GM12874 (cell line): ENCODE results near the gene SMYD3.

Experiments
- TF ChIP-seq, protein P1 (sequence below): IDR thresholded peaks from 2 replicates; pipeline ENCODE4 v1.5.1; 2011; ENCODE audit warnings: low read depth, mild to moderate bottlenecking, control low read depth, low read length, moderate library complexity; ENCODE audit not compliant: insufficient read depth

Gene SMYD3

GRCh38 chr1:246122071-246122470, 385.0 kb downstream of the SMYD3 start:
- TF ChIP-seq, protein P1, sequence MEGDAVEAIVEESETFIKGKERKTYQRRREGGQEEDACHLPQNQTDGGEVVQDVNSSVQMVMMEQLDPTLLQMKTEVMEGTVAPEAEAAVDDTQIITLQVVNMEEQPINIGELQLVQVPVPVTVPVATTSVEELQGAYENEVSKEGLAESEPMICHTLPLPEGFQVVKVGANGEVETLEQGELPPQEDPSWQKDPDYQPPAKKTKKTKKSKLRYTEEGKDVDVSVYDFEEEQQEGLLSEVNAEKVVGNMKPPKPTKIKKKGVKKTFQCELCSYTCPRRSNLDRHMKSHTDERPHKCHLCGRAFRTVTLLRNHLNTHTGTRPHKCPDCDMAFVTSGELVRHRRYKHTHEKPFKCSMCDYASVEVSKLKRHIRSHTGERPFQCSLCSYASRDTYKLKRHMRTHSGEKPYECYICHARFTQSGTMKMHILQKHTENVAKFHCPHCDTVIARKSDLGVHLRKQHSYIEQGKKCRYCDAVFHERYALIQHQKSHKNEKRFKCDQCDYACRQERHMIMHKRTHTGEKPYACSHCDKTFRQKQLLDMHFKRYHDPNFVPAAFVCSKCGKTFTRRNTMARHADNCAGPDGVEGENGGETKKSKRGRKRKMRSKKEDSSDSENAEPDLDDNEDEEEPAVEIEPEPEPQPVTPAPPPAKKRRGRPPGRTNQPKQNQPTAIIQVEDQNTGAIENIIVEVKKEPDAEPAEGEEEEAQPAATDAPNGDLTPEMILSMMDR: no peak

- TF ChIP-seq, protein P1: no peak
Observed at GRCh38 chr1:246121533-246121932, 385.5 kb downstream of the SMYD3 start.

DNA sequence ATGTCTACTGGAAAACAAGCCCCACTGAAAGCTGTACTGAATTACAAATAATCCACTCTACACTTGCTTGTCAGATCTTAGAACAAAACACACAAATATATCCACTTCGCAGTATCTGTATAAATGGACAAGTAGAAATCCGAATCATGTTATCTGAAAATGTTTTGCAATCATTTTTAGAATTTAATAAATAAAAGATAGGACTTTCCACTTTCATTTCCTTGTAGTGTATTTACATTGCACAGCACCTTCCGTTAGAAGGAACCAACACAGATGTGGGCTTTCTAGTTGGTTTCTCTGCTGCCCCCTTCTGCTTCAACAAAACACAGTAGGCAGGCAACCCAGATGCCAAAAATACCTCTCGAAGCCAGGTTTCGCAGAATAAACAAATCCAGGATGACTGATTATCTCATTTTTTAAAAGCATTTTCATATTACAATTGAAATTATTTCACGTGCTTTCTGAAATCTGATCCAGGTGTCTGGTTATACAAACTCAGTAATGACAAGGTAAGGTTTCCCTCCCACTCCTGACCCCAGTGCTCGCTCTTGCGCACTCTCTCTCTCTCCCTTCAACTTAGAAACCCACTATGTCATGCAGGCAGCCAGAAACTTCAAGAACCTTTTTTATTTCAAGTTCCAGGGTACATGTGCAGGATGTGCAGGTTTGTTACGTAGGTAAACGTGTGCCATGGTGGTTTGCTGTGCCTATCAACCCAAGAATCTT, 389.9 kb downstream of the SMYD3 start:
- TF ChIP-seq, protein P1: peak; percentile 42

DNA sequence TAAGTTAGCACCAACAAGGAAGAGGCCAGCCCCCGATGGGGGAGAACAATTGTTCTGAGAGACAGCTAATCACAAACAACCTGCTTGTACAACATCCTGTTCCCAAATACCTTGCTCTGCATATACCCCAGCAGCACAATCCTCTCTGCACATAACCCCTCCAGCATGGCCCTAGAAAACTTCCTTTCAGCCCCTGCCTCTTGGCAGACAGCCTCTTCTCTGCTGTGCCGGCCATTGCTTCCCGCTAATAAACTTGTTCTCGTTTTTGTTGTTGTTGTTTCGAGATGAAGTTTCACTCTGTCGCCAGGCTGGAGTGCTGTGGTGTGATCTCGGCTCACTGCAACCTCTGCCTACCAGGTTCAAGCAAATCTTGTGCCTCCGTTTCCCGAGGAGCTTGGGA, 392.7 kb downstream of the SMYD3 start:
- TF ChIP-seq, protein P1: no peak

DNA sequence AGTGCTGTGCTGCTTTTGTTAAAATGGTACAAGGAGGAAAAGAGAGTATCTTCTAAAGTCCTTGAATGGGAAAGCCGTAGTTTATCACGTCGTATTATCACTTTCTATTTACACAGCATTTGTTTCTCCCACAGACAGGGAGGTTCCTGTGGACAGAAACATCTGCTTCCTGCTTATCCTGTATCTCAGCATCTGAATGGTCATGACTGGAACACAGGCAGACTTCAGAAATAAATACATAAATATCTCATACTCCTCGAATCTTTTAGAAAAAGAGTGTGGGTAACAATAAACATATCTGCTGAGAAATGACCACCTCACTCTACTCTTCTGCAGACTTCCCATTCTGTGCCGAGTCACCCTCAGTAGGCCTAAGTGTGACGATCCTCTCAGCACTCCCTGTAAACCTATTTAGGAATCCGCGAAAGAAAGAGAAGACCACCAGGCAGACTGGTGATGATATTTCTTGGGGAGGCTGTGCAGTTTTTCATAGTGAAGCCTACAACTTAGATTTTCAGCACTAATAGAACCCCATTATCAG, 393.5 kb downstream of the SMYD3 start:
- TF ChIP-seq, protein P1: no peak

DNA sequence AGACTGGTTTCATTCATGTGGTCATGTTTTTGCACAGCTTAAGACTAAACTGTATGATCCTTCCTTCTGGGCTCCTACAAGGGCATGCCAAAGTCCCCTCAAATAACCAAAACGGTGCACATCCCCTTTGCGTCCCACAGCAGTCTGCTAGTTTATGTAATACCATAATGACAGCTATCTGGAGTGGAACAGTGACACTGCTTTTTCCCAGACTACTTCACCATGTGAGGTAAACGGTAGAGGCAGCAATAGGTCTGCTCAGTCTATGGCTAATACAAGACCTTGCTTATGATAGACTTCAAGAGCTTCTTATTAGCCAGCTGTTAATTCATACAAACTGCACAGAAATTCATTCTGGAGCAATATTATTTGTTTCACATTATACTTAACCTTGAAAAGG, 395.5 kb downstream of the SMYD3 start:
- TF ChIP-seq, protein P1: no peak

GRCh38 chr1:246110343-246111219, 396.5 kb downstream of the SMYD3 start:
- TF ChIP-seq, protein P1: no peak
